ENCODE data around the gene ST3GAL3.

ST3GAL3 gene

DNA sequence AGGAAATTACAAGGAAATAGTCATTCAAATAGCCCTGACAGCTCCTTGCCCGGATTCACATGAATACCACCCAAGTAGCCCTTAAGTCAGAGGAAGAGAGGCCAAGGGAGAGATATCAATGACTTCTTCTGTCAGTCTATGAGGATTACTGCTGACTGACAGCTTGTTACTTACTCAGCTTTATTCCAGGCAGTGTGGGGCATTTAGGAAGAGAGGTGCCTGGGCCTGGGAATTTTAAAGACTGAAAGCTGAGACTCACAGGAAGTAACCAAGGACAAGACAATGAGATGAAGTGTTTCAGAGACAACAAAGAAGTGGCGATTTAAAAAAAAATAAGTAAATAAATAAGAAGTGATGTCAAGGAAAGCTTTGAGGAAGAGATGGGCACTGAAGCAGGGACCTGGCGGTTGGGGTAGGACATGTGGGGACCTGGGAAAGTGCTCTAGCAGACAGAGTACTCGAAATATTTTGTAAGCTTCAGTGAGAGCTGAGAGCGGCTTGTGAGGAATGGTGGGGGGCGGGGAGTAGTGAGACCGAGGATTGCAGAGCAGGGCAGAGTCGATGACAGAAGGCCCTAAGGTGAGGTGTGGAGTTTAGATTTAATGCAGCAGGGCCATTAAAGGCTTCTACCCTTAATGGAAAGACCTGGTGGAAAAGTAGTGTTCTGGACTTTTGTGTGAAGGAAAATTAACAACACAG is 58.9 kb downstream of the ST3GAL3 start:
- peak; percentile 77 for DNase-seq (ENCODE audit: low read depth)
- TF ChIP-seq, protein P1, sequence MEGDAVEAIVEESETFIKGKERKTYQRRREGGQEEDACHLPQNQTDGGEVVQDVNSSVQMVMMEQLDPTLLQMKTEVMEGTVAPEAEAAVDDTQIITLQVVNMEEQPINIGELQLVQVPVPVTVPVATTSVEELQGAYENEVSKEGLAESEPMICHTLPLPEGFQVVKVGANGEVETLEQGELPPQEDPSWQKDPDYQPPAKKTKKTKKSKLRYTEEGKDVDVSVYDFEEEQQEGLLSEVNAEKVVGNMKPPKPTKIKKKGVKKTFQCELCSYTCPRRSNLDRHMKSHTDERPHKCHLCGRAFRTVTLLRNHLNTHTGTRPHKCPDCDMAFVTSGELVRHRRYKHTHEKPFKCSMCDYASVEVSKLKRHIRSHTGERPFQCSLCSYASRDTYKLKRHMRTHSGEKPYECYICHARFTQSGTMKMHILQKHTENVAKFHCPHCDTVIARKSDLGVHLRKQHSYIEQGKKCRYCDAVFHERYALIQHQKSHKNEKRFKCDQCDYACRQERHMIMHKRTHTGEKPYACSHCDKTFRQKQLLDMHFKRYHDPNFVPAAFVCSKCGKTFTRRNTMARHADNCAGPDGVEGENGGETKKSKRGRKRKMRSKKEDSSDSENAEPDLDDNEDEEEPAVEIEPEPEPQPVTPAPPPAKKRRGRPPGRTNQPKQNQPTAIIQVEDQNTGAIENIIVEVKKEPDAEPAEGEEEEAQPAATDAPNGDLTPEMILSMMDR (IDR thresholded peaks at IDR 0.05; ENCODE audit: insufficient read depth, low read depth, low read length, missing control alignments), result no peak
- no peak overlapping the region for H3K4me3 ChIP-seq (ENCODE audit: low read length)

DNA sequence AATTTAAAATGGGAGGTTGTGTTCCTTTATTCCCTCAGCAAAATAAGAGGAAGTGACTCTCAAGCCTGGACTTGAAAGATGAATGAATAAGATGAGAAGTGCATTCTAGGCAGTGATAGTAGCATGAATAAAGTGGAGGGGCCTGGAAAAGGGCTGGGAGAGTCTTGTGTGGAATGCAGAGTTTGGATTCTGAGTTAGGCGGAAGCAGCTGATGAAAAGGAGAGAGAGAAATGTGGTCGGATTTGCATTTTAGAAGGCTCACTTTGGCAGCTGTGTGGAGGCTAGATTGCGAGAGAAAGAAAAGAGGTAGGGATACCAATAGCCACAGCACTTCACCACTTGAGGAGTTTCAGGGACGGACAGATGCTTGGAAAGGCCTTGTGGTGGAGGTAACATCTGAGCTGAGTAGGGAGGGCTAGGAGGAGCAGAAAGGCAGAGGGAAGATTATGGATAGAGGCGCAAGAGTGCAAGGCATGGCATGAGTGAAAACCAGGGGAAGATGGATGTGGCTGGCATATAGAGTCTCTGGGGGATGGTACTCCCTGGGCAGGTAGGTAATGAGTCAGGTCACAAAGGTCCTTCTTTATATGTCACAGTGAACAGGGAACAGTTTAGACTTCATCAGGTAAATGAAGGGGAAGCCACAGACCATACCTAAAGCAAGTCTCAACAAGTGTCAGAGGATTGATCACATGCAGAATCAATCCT is 59.6 kb downstream of the ST3GAL3 start:
- DNase-seq (ENCODE audit: low read depth), result peak; percentile 91
- TF ChIP-seq, protein P1 (IDR thresholded peaks at IDR 0.05; ENCODE audit: insufficient read depth, low read depth, low read length, missing control alignments), result no peak
- H3K4me3 ChIP-seq (ENCODE audit: low read length), result no peak overlapping the region

DNA sequence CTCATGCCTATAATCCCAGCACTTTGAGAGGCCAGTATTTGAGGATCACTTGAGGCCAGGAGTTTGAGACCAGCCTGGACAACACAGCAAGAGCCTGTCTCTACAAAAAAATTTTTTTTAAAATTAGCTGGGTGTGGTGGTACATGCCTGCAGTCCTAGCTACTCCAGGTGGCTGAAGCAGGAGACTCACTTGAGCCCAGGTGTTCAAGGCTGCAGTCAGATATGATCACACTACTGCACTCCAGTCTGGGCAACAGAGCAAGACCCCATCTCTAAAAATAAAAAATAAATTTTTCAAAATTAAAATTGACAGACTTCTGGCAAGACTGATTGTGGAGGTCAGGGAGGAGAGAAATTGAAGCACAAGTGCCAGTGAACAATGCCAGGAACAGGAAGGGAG is 60.8 kb downstream of the ST3GAL3 start:
- TF ChIP-seq, protein P1 (IDR thresholded peaks at IDR 0.05; ENCODE audit: insufficient read depth, low read depth, low read length, missing control alignments), result no peak
- no peak for DNase-seq (ENCODE audit: low read depth)
- no peak overlapping the region for H3K4me3 ChIP-seq (ENCODE audit: low read length)

DNA sequence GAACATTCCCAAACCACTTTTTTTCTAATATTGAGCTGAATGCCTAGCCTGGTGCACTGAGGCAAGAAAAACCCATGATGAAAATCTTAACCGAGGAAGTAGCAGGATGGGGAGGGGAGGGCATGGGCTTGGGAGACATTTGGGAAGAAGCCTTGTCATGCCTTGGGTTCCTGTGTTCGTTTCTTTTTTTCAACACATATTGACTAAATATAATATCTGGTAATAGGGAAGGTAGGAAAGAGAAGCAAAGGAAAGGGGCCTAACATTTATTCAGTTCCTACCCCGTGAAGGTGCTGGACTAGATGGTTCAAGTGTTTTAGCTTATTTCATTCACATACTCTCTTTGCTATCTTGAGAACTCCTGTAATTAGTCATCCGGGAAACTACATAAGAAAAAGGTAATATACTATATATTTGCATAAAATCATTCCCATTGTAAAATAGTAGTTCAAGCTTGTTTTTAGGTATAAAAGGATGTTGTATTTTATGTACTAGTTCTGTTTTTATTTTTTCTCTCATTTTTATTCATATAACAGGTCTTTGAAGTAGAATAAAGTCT is 62.1 kb downstream of the ST3GAL3 start:
- no peak for DNase-seq (ENCODE audit: low read depth)
- no peak overlapping the region for H3K4me3 ChIP-seq (ENCODE audit: low read length)
- TF ChIP-seq, protein P1 (IDR thresholded peaks at IDR 0.05; ENCODE audit: insufficient read depth, low read depth, low read length, missing control alignments), result no peak

DNA sequence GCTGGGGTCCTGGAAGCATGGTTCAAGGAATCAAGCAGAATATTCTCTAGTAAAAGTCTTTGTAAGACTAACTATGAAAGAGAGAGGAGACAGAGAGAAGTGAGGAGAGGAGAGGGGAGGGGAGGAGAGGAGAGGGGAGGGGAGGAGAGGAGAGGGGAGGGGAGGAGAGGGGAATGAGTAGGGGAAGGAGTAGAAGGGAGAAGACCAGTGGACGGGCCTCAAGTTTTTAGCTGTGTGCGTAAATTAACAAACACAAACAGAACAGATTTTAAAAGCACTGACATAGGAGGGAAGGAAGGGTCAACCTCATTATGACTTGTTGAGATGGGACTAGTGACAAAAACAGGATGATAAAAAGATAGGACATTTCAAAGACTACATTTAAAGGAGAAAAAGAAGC is 62.8 kb downstream of the ST3GAL3 start:
- TF ChIP-seq, protein P1 (IDR thresholded peaks at IDR 0.05; ENCODE audit: insufficient read depth, low read depth, low read length, missing control alignments), result no peak
- no peak overlapping the region for H3K4me3 ChIP-seq (ENCODE audit: low read length)
- no peak for DNase-seq (ENCODE audit: low read depth)

DNA sequence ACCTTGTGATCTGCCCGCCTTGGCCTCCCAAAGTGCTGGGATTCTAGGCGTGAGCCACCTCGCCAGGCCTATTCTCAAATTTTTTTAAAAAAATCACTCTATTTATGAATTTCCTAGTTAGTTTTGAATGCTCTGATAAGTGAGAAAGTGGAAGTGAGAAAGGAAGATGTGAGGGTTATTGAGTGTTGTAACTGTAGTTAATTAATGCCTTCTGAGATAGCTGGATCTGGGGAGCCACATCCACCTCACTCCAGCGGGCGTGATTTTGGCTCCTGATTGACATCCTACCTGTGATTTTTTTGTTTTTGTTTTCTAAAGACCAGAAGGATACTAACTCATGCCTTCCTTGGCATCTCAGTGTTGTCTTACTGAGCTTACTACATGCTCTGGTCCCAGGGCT is 65.6 kb downstream of the ST3GAL3 start:
- DNase-seq (ENCODE audit: low read depth), result no peak
- TF ChIP-seq, protein P1 (IDR thresholded peaks at IDR 0.05; ENCODE audit: insufficient read depth, low read depth, low read length, missing control alignments), result no peak
- H3K4me3 ChIP-seq (ENCODE audit: low read length), result no peak overlapping the region

All from epithelial cell of esophagus (primary cell).